ENCODE results near the gene CSNK2A1. TPM values are rescaled to one million over a fixed set of nuclear protein-coding genes. Genes with fewer than 3 reads are reported as not detected.

The CSNK2A1 gene
- total and polyA plus RNA-seq, 2 donors from 2014 or later: 39.7 to 100 TPM

- Histone ChIP-seq H3K36me3 (ENCODE audit: control insufficient read depth in 2 of 3, insufficient read depth in 3 of 3, low read length in 3 of 3) (peaks cover 4 to 40% (median 32%) of the 10 kb centered on the region in 3 donors), H3K9me3 (ENCODE audit: control insufficient read depth in 2 of 3, insufficient read depth in 1 of 3, low read length in 3 of 3) (no peaks in the 10 kb centered on the region), H3K9ac (ENCODE audit: low read length in 3 of 3) (no peak overlapping the region), H3K4me1 (ENCODE audit: control insufficient read depth in 2 of 3, insufficient read depth in 2 of 3, low read depth in 1 of 3, low read length in 3 of 3) (no peaks in the 10 kb centered on the region), H3K27me3 (ENCODE audit: control insufficient read depth, insufficient read depth, low read length) (no peaks in the 10 kb centered on the region), H3K4me3 (ENCODE audit: low read length in 3 of 3) (no peak overlapping the region), H3K27ac (ENCODE audit: low read depth in 2 of 2, low read length in 2 of 2) (no peak overlapping the region)
- intact Hi-C loops (cut with DNase I): no loop called here
- FAIRE-seq (no peak), DNase-seq (no peak)
- TF ChIP-seq, protein P1, sequence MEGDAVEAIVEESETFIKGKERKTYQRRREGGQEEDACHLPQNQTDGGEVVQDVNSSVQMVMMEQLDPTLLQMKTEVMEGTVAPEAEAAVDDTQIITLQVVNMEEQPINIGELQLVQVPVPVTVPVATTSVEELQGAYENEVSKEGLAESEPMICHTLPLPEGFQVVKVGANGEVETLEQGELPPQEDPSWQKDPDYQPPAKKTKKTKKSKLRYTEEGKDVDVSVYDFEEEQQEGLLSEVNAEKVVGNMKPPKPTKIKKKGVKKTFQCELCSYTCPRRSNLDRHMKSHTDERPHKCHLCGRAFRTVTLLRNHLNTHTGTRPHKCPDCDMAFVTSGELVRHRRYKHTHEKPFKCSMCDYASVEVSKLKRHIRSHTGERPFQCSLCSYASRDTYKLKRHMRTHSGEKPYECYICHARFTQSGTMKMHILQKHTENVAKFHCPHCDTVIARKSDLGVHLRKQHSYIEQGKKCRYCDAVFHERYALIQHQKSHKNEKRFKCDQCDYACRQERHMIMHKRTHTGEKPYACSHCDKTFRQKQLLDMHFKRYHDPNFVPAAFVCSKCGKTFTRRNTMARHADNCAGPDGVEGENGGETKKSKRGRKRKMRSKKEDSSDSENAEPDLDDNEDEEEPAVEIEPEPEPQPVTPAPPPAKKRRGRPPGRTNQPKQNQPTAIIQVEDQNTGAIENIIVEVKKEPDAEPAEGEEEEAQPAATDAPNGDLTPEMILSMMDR (IDR thresholded peaks at IDR 0.05; ENCODE audit: borderline replicate concordance, extremely low read depth, insufficient read depth): no peak
These were observed 62.4 kb downstream of the CSNK2A1 start for GRCh38 chr20:481167-481566.

DNA sequence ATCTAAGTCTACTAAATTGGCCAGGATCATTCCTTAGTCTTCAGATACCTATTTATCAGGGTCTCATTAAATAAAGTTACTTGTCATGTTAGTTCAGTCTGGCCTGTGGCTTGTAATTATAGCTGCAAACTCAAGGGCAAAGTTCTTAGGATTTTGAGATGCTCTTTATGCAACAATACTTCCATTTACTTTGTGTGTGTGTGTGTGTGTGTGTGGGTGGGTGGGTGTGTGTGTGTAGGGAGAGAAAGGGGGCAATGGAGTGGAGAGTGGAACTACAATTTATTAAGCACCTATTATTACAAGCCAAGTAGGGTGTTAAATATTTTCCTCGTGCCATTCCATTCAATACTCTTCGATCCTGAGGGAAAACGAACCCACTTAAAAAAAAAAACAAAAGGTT lies 63.5 kb downstream of the CSNK2A1 start:
- no peak for DNase-seq
- intact Hi-C loops (cut with DNase I): no loop called here
- Histone ChIP-seq H3K9ac (ENCODE audit: low read length in 3 of 3) (no peak overlapping the region), H3K36me3 (ENCODE audit: control insufficient read depth in 2 of 3, insufficient read depth in 3 of 3, low read length in 3 of 3) (peaks cover 6 to 29% (median 25%) of the 10 kb centered on the region in 3 donors), H3K27me3 (ENCODE audit: control insufficient read depth, insufficient read depth, low read length) (no peaks in the 10 kb centered on the region), H3K4me1 (ENCODE audit: control insufficient read depth in 2 of 3, insufficient read depth in 2 of 3, low read depth in 1 of 3, low read length in 3 of 3) (no peaks in the 10 kb centered on the region), H3K27ac (ENCODE audit: low read depth in 2 of 2, low read length in 2 of 2) (no peak overlapping the region), H3K9me3 (ENCODE audit: control insufficient read depth in 2 of 3, insufficient read depth in 1 of 3, low read length in 3 of 3) (no peaks in the 10 kb centered on the region), H3K4me3 (ENCODE audit: low read length in 3 of 3) (no peak overlapping the region)
- TF ChIP-seq, protein P1 (IDR thresholded peaks at IDR 0.05; ENCODE audit: borderline replicate concordance, extremely low read depth, insufficient read depth): no peak
- no peak for FAIRE-seq

GRCh38 chr20:479487-479886 lies 64.1 kb downstream of the CSNK2A1 start:
- FAIRE-seq: no peak

More at GRCh38 chr20:479487-479886, 64.1 kb downstream of the CSNK2A1 start:
- no peak for DNase-seq
- Histone ChIP-seq H3K4me1 (ENCODE audit: control insufficient read depth in 2 of 3, insufficient read depth in 2 of 3, low read depth in 1 of 3, low read length in 3 of 3) (no peaks in the 10 kb centered on the region), H3K27ac (ENCODE audit: low read depth in 2 of 2, low read length in 2 of 2) (no peak overlapping the region), H3K4me3 (ENCODE audit: low read length in 3 of 3) (no peak overlapping the region), H3K27me3 (ENCODE audit: control insufficient read depth, insufficient read depth, low read length) (no peaks in the 10 kb centered on the region), H3K9ac (ENCODE audit: low read length in 3 of 3) (no peak overlapping the region), H3K9me3 (ENCODE audit: control insufficient read depth in 2 of 3, insufficient read depth in 1 of 3, low read length in 3 of 3) (no peaks in the 10 kb centered on the region), H3K36me3 (ENCODE audit: control insufficient read depth in 2 of 3, insufficient read depth in 3 of 3, low read length in 3 of 3) (peaks cover 6 to 28% (median 24%) of the 10 kb centered on the region in 3 donors)
- TF ChIP-seq, protein P1 (IDR thresholded peaks at IDR 0.05; ENCODE audit: borderline replicate concordance, extremely low read depth, insufficient read depth): no peak
- intact Hi-C loops (cut with DNase I): loop anchor here (5.0 kb wide), 1 partner anchor 122 kb away; no protein-coding TSS in a partner anchor

All from kidney (tissue), 14 donors.